MCF 10A (cell line): ENCODE data around the gene SF1. TPM values are rescaled to one million over a fixed set of nuclear protein-coding genes. Genes with fewer than 3 reads are reported as not detected.

Source experiments
- BruUV-seq: library from RNA; stranded (reverse); fragments of 400-500 nt; replicated peaks from 2 replicates; lab custom pipeline; 2021; lab: Mats Ljungman, UMichigan
- CTCF ChIA-PET: fragments of 300-600 bp; sonication (Branson Sonifier 250); formaldehyde crosslinking; extraction: SDS; loops from one replicate; lab custom pipeline; 2021; ENCODE audit warnings: antibody characterized with exemption, inconsistent platforms; lab: Yijun Ruan, JAX
- POLR2A ChIA-PET: fragments of 300-600, 350-650 bp; sonication (Branson Sonifier 250); formaldehyde crosslinking; extraction: SDS; loops from one replicate; lab custom pipeline; 2020; ENCODE audit warnings: antibody characterized with exemption, inconsistent platforms; lab: Yijun Ruan, JAX
- DNase-seq: peaks from one replicate; pipeline ENCODE4 v3.0.0-alpha.2; 2018; ENCODE audit not compliant: unreplicated experiment
- H3K27ac Mint-ChIP-seq: one replicate; pipeline ENCODE4 v1.8.0; 2022; ENCODE audit warnings: mild to moderate bottlenecking, low read depth, mixed read lengths; ENCODE audit not compliant: unreplicated experiment
- H3K27me3 Mint-ChIP-seq: one replicate; pipeline ENCODE4 v1.8.0; 2022; ENCODE audit warnings: mixed read lengths; ENCODE audit not compliant: insufficient read depth, unreplicated experiment
- H3K36me3 Mint-ChIP-seq: one replicate; pipeline ENCODE4 v1.8.0; 2022; ENCODE audit warnings: mild to moderate bottlenecking, moderate library complexity, mixed read lengths; ENCODE audit not compliant: insufficient read depth, unreplicated experiment
- H3K4me1 Mint-ChIP-seq: one replicate; pipeline ENCODE4 v1.8.0; 2022; ENCODE audit warnings: mixed read lengths; ENCODE audit not compliant: insufficient read depth, unreplicated experiment
- H3K4me3 Mint-ChIP-seq: one replicate; pipeline ENCODE4 v1.8.0; 2022; ENCODE audit warnings: mild to moderate bottlenecking, moderate library complexity, mixed read lengths; ENCODE audit not compliant: unreplicated experiment
- H3K9me3 Mint-ChIP-seq: one replicate; pipeline ENCODE4 v1.8.0; 2022; ENCODE audit warnings: mixed read lengths; ENCODE audit not compliant: unreplicated experiment
- CTCF ChIP-seq: fragments of 200-600 bp; IDR thresholded peaks from one replicate; pipeline ENCODE4 v1.8.0; 2022; ENCODE audit warnings: antibody characterized with exemption, mild to moderate bottlenecking; ENCODE audit not compliant: unreplicated experiment
- intact Hi-C: fragments of 100-400 bp; cut with micrococcal nuclease; formaldehyde crosslinking; loops from 2 replicates; pipeline ENCODE4 v1.14.1; 2022
- total RNA-seq: library from RNA; stranded (reverse); gene quantifications from 2 replicates; pipeline ENCODE4 v1.2.3, GENCODE V29; 2022

The SF1 gene
- total RNA-seq, 1 experiment from 2014 or later = 503 TPM

GRCh38 chr11:64715756-64716472 is 62.4 kb downstream of the SF1 start:
- H3K4me1 Mint-ChIP-seq = no peaks in the 10 kb centered on the region
- no peaks in the 10 kb centered on the region for H3K9me3 Mint-ChIP-seq
- peaks cover 74% of the 10 kb centered on the region for H3K27me3 Mint-ChIP-seq
- no peak for TF ChIP-seq CTCF
- CTCF ChIA-PET = interaction anchor here (0.7 to 1.1 kb wide), 2 partner anchors 264 to 449 kb away, joined by 3 read pairs; no protein-coding TSS in a partner anchor
- no peak overlapping the region for H3K27ac Mint-ChIP-seq
- no peak overlapping the region for H3K4me3 Mint-ChIP-seq
- POLR2A ChIA-PET = no interaction called here
- intact Hi-C loops = no loop called here
- no TSS peak for BruUV-seq
- DNase-seq = no peak
- H3K36me3 Mint-ChIP-seq = no peaks in the 10 kb centered on the region

- no peak for TF ChIP-seq CTCF
- H3K36me3 Mint-ChIP-seq = no peaks in the 10 kb centered on the region
- ChIA-PET CTCF (interaction anchor here (0.7 kb wide), 1 partner anchor 450 kb away, joined by 3 read pairs; no protein-coding TSS in a partner anchor), POLR2A (interaction anchor here (0.9 to 1.0 kb wide), 2 partner anchors 11 to 12 kb away, joined by 4 read pairs; no protein-coding TSS in a partner anchor)
- intact Hi-C loops = no loop called here
- H3K9me3 Mint-ChIP-seq = no peaks in the 10 kb centered on the region
- no peak overlapping the region for H3K27ac Mint-ChIP-seq
- no peak overlapping the region for H3K4me3 Mint-ChIP-seq
- DNase-seq = no peak
- peaks cover 72% of the 10 kb centered on the region for H3K27me3 Mint-ChIP-seq
- no peaks in the 10 kb centered on the region for H3K4me1 Mint-ChIP-seq
- BruUV-seq = no TSS peak
These were observed 63.2 kb downstream of the SF1 start for GRCh38 chr11:64715110-64715509.

GRCh38 chr11:64714666-64715065 is 63.7 kb downstream of the SF1 start:
- H3K4me3 Mint-ChIP-seq = no peak overlapping the region
- H3K36me3 Mint-ChIP-seq = no peaks in the 10 kb centered on the region
- peaks cover 72% of the 10 kb centered on the region for H3K27me3 Mint-ChIP-seq
- H3K9me3 Mint-ChIP-seq = no peaks in the 10 kb centered on the region
- ChIA-PET POLR2A (interaction anchor here (0.9 to 1.0 kb wide), 2 partner anchors 10 to 11 kb away, joined by 4 read pairs; no protein-coding TSS in a partner anchor), CTCF (interaction anchor here (0.6 kb wide), 1 partner anchor 87 kb away, joined by 3 read pairs; no protein-coding TSS in a partner anchor)
- BruUV-seq = no TSS peak
- DNase-seq = no peak
- TF ChIP-seq CTCF = no peak
- no peak overlapping the region for H3K27ac Mint-ChIP-seq
- intact Hi-C loops = no loop called here
- H3K4me1 Mint-ChIP-seq = no peaks in the 10 kb centered on the region

Other genes starting within 250 kb of the SF1 start
- gene SLC22A11, start 222.6 kb downstream of the SF1 start, total RNA-seq = not detected in 2 replicates
- not detected in 2 replicates for gene SLC22A12, start 187.3 kb downstream of the SF1 start, total RNA-seq
- gene NRXN2, start 55.3 kb downstream of the SF1 start, total RNA-seq = not detected in 2 replicates
- not detected in 2 replicates for gene RASGRP2, start 34.4 kb downstream of the SF1 start, total RNA-seq
- 0.09 and 0.10 TPM in 2 replicates for gene PYGM, start 18.6 kb downstream of the SF1 start, total RNA-seq
- 4.9 and 6.8 TPM in 2 replicates for gene MAP4K2, start 24.7 kb upstream of the SF1 start, total RNA-seq
- 29.2 and 33.1 TPM in 2 replicates for gene MEN1, start 32.0 kb upstream of the SF1 start, total RNA-seq
- gene CDC42BPG, start 66.1 kb upstream of the SF1 start, total RNA-seq = 3.0 and 3.7 TPM in 2 replicates
- gene EHD1, start 100.1 kb upstream of the SF1 start, total RNA-seq = 67.9 and 80.6 TPM in 2 replicates
- gene ATG2A, start 138.7 kb upstream of the SF1 start, total RNA-seq = 28.7 and 29.9 TPM in 2 replicates
- gene PPP2R5B, start 146.1 kb upstream of the SF1 start, total RNA-seq = 38.0 and 48.0 TPM in 2 replicates
- not detected in 2 replicates for gene GPHA2, start 157.4 kb upstream of the SF1 start, total RNA-seq
- not detected in 2 replicates for gene MAJIN, start 193.6 kb upstream of the SF1 start, total RNA-seq
- gene BATF2, start 218.4 kb upstream of the SF1 start, total RNA-seq = 1.3 and 1.6 TPM in 2 replicates
- gene ARL2, start 235.6 kb upstream of the SF1 start, total RNA-seq = 96.8 and 113 TPM in 2 replicates
- gene SNX15, start 248.9 kb upstream of the SF1 start, total RNA-seq = 18.0 and 21.0 TPM in 2 replicates